GM19463 (cell line): ENCODE measurements around the gene MSI2.

ENCODE experiments used
- ATAC-seq: cut with Tn5 transposase; IDR thresholded peaks from one replicate; pipeline ENCODE4 v1.9.1; 2021; ENCODE audit warnings: mild to moderate bottlenecking, moderate library complexity; ENCODE audit not compliant: unreplicated experiment

Gene MSI2

GRCh38 chr17:57684711-57685498 lies 428.6 kb downstream of the MSI2 start:
- no peak for ATAC-seq

DNA sequence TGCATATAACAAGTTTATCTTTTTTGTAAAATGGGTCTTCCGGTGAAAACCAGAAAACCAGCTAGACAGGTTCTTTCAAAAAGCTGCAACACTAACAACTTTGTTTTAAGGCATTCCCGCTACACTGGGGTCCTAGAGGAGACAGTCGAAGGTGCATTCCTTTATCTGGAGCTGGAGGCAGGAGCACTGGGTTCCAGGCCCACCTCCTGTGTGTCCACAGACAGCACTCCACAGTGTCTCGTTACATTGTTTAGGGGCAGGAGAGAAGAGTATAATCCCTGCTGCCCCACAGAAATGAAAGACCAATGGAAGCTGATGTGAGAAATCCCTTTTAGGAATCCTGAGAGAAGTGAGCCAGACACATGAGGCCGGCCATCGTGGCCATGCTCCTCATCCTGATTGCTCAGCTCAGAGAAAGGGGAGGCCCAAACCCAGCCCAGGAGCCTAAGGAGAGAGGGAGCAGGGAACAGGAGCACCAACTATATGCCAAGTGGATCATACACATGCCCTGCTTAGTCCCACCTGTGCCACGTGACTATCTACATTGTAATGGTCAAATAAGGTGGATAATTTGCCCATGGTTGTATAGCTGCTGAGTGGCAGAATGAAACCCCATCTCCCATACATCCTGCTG lies 429.3 kb downstream of the MSI2 start:
- ATAC-seq = no peak

- no peak for ATAC-seq
Observed at GRCh38 chr17:57687642-57688041, 431.3 kb downstream of the MSI2 start.

GRCh38 chr17:57689254-57689653 lies 432.9 kb downstream of the MSI2 start:
- ATAC-seq = no peak

- ATAC-seq = no peak
Observed at GRCh38 chr17:57691939-57692338, 435.6 kb downstream of the MSI2 start.

GRCh38 chr17:57692770-57693169 lies 436.4 kb downstream of the MSI2 start:
- ATAC-seq = no peak

- no peak for ATAC-seq
Observed at GRCh38 chr17:57694051-57694450, 437.7 kb downstream of the MSI2 start.

GRCh38 chr17:57696050-57696449 lies 439.7 kb downstream of the MSI2 start:
- ATAC-seq = no peak

DNA sequence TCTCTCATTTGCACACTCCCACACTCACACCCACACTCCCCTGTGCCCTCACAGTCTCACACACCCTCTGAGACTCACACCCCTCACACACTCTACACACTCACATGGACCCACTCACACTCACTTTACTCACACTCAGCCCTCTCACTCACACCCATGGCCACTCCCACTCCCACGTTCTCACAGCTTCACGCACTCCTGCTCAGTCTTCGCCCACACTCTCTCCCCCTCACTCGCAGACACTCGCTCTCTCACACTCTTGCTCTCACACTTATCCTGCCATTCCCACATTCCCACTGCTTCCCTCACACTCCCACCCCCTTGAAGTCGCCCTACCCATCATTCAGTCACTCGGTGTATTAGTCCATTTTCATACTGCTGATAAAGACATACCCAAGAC lies 440.9 kb downstream of the MSI2 start:
- no peak for ATAC-seq

- ATAC-seq = no peak
Observed at GRCh38 chr17:57697891-57698711, 441.8 kb downstream of the MSI2 start.

DNA sequence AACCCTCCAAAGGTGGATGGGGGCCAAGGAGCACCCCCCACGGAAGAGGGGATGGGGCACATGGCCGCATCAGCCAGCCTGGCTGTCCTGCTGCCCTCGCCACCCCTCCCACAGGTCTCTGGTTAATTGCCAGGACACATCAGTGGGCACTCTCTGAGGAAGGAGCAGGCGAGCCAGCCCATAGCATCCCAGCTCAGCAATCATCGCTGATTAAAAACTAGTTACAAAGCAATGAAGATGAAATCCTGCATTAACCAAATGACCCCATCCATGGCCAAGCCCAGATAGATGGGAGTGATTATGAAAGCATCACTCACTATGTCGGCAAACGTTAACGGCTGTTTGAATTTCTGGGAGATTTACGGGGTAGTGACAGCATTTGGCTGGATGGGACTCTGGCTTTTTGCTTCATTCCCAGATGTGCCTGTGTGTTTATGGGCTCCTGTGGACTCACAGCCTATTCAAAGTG lies 443.5 kb downstream of the MSI2 start:
- ATAC-seq = no peak

DNA sequence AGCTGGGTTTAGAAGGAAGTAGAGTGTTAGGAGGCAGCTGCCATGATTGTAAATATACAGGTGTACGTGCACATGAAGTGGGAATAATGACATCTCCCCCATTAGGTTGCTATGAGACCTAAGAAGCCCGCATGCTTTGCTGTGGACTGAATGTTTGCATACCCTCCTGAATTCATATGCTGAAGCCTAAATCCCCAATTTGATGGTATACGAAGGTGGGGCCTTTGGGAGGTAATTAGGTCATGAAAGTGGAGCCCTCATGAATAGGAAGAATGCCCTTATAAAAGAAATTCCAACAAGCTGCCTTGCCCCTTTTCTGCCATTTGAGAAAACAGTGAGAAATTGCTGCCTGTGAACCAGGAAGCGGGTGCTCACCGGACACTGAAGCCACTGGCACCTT lies 444.8 kb downstream of the MSI2 start:
- no peak for ATAC-seq

DNA sequence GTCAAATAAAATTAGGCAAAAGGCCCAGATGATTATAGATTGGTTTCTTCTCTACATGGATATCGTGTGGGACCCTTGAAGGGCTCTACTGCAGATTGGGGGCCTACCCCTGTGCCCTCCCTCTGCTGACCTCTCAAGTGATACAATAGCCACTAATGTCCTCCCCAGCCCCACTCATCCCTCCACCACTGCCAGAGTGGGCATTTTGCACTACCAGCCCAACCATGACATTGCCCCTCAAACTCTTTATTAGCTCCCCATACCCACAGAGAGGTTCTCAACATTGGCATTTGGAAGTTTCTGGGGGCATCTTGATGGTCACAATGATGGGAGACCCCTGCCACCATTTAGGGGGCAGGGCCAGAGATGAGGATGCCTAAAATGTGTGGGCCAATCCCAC lies 446.9 kb downstream of the MSI2 start:
- ATAC-seq = no peak

- no peak for ATAC-seq
Observed at GRCh38 chr17:57704448-57704847, 448.1 kb downstream of the MSI2 start.

DNA sequence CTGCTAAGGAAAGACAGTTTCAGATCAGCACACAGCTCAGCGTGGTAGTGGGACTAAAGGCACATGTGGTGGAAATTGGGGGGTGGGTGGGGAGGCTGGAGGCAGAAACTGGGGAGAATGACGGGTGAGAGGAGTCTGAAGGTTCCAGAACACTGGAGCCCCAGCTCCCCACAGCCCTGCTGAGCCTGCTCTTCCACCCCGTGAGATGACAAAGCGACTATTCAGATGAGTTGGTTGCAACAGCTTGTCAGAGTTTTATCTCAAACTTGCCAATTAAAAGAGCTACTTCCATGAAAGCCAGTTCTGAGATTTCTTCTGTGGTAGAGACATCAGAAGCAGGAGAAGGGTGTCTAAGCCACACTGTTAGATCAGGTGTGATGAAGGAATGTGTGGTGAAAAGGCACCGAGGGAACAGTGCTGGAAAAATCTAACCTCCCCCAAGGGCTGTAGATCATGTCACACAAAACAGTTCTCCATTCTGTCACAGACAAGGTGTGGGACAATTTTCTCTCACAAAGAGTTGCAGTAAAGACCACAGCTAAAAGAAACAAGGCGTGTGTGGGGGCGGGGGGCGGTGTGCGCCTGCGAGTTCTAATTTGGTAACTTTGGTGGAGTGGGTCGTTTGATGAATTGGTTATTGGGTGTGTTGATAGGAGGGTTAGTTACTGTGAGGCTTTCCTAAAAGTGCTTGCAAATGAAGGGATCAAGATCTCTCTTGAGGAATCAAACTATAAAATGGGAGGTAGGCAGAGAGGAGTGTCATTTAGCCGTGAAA lies 449.8 kb downstream of the MSI2 start:
- ATAC-seq = no peak

- ATAC-seq = no peak
Observed at GRCh38 chr17:57706761-57707160, 450.4 kb downstream of the MSI2 start.

DNA sequence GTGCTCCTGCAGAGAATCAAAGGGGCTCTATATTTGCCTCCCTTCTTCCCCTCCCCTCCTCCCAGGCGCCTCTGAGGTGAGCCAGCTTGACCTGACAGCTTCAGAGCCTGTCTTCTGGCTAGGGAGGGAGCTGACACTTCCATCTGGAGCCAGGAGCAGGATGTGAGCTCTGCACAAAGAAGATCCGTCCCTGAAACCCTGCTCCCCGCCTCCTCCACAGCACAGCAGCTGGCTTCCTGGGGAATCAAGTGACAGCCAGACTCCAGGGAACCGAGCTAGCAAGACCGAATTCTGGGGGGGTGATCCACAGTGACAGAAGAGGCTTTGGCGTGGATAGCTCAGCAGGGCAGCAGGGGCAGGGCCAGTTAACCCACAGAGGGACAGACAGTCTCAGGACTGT lies 451.6 kb downstream of the MSI2 start:
- ATAC-seq = no peak

DNA sequence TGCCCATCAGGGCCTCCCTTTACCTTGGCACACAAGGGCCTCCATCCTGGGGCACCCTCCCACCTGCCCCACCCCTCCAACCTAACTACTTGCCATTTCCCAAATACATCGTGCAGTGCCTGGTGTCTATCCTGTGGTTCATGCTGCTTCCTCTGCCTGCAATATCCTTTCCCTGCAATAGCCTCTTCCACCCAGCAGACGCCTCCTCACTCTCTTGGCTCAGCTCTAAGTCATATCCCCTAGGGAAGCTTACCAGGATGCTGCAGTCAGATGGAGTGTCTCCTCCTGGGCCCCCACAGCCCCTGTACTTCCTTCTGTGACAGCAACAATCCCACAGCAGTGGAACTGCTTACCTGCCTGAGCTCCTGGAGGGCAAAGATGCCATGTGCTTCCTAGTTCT lies 452.1 kb downstream of the MSI2 start:
- ATAC-seq = no peak

DNA sequence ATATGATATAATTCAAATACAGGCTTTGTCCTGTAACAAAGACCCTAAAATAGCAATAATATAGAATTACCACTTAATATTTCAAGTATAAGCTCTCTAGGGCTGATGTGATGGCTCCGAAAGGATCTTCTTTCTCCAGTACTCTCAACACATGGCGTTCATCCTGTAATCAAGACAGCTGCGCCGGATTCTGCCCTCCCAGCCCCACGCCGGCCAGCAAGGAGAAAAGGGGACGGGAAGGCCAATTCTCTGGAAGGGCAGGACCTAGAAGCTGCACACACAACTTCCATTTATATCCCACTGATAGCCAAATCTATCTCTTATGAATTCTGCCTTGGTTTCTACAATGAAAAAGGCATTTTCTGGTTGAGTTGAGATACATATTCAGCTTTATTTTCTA lies 456.8 kb downstream of the MSI2 start:
- ATAC-seq = no peak

- no peak for ATAC-seq
Observed at GRCh38 chr17:57714665-57715180, 458.4 kb downstream of the MSI2 start.

- no peak for ATAC-seq
Observed at GRCh38 chr17:57715981-57716380, 459.7 kb downstream of the MSI2 start.
